Measurements from ENCODE around the gene ADGRB2. TPM values are rescaled to one million over a fixed set of nuclear protein-coding genes. Genes with fewer than 3 reads are reported as not detected.

ADGRB2 gene
- total and polyA plus RNA-seq, 8 donors = 0.61 to 4.9 (median 1.9) TPM; not detected in 1

- no peak overlapping the region for H3K27ac ChIP-seq
- H3K9me3 ChIP-seq = no peaks in the 10 kb centered on the region
- H3K36me3 ChIP-seq = no peaks in the 10 kb centered on the region
- H3K4me3 ChIP-seq = no peak overlapping the region
- H3K27me3 ChIP-seq = no peaks in the 10 kb centered on the region
- no peaks in the 10 kb centered on the region for H3K4me1 ChIP-seq
- 66 to 84% (median 73%) methylated on average over 4 of the region's 4 CpGs for WGBS, 5 donors
- TF ChIP-seq POLR2AphosphoS5 (IDR thresholded peaks at IDR 0.05) = no peak
- no peak for TF ChIP-seq CTCF (IDR thresholded peaks at IDR 0.05)
- TF ChIP-seq POLR2A (IDR thresholded peaks at IDR 0.05) = no peak
- DNase-seq = no peak
- intact Hi-C loops (cut with DNase I; ENCODE audit: low total_unique reads) = no loop called here
These were observed 43.3 kb upstream of the ADGRB2 start for GRCh38 chr1:31807273-31808048.

- TF ChIP-seq POLR2A (IDR thresholded peaks at IDR 0.05) (no peak), POLR2AphosphoS5 (IDR thresholded peaks at IDR 0.05) (no peak), EP300 (IDR thresholded peaks at IDR 0.05) (no peak), CTCF (IDR thresholded peaks at IDR 0.05) (no peak)
- DNase-seq = no peak
- no peak overlapping the region for H3K27ac ChIP-seq
- H3K4me3 ChIP-seq = no peak overlapping the region
- no peaks in the 10 kb centered on the region for H3K27me3 ChIP-seq
- no peaks in the 10 kb centered on the region for H3K36me3 ChIP-seq
- 82 to 93% (median 87%) methylated on average over 6 of the region's 6 CpGs for WGBS, 5 donors
- intact Hi-C loops (cut with DNase I; ENCODE audit: low total_unique reads) = no loop called here
- H3K4me1 ChIP-seq = no peaks in the 10 kb centered on the region
- no peaks in the 10 kb centered on the region for H3K9me3 ChIP-seq
These were observed 41.2 kb upstream of the ADGRB2 start for GRCh38 chr1:31805318-31805717.

GRCh38 chr1:31804098-31804497, 40.0 kb upstream of the ADGRB2 start:
- Histone ChIP-seq H3K27ac (no peak overlapping the region), H3K9me3 (no peaks in the 10 kb centered on the region), H3K27me3 (no peaks in the 10 kb centered on the region), H3K4me1 (no peaks in the 10 kb centered on the region), H3K36me3 (no peaks in the 10 kb centered on the region), H3K4me3 (no peak overlapping the region)
- intact Hi-C loops (cut with DNase I; ENCODE audit: low total_unique reads) = no loop called here
- no peak for DNase-seq
- 79 to 91% (median 81%) methylated on average over 1 of the region's 1 CpG for WGBS, 5 donors
- TF ChIP-seq POLR2A (IDR thresholded peaks at IDR 0.05) (no peak), EP300 (IDR thresholded peaks at IDR 0.05) (no peak), CTCF (IDR thresholded peaks at IDR 0.05) (no peak), POLR2AphosphoS5 (IDR thresholded peaks at IDR 0.05) (no peak)

- Histone ChIP-seq H3K27ac (no peak overlapping the region), H3K4me3 (no peak overlapping the region), H3K9me3 (no peaks in the 10 kb centered on the region), H3K4me1 (no peaks in the 10 kb centered on the region), H3K36me3 (no peaks in the 10 kb centered on the region), H3K27me3 (no peaks in the 10 kb centered on the region)
- WGBS, 5 donors = 91 to 100% (median 96%) methylated on average over 2 of the region's 2 CpGs
- TF ChIP-seq EP300 (IDR thresholded peaks at IDR 0.05) (no peak), POLR2AphosphoS5 (IDR thresholded peaks at IDR 0.05) (no peak), POLR2A (IDR thresholded peaks at IDR 0.05) (no peak), CTCF (IDR thresholded peaks at IDR 0.05) (no peak)
- intact Hi-C loops (cut with DNase I; ENCODE audit: low total_unique reads) = no loop called here
- no peak for DNase-seq
These were observed 39.5 kb upstream of the ADGRB2 start for GRCh38 chr1:31803610-31804009.
